ENCODE results near the gene ASB7.
"Not testable (repeated sequence)": the region's sequence is repeated elsewhere in the genome, so short reads cannot be mapped to it uniquely, and the experiment has no call there.

The ASB7 gene

DNA sequence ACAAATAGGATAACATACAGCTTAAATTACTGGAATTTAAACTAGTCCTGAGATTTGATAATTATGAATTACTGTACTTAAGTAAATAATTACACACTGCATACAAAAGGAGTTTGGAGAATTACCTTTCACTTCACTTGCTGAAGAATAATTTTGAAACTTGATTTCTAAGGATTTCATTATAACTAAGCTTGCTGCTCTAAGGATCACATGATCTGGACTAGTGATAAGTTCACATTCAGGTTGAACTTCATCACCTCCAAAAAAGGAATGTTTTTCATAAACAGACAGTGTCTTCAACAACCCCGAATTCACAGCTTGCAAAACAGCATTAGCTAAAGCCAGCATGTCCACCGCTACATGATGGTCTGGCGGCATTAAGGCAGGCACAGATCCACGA lies 28.9 kb upstream of the ASB7 start:
- Histone ChIP-seq H3K36me3 (ENCODE audit: insufficient read depth, low read length) (peaks cover 34% of the 10 kb centered on the region), H3K9me3 (ENCODE audit: low read length) (no peaks in the 10 kb centered on the region), H3K27me3 (ENCODE audit: insufficient read depth, low read length) (no peaks in the 10 kb centered on the region), H3K4me1 (ENCODE audit: insufficient read depth, low read length) (no peaks in the 10 kb centered on the region), H2AFZ (ENCODE audit: low read depth, low read length) (no peak overlapping the region), H3K4me3 (ENCODE audit: low read length) (no peak overlapping the region)

- H2AFZ ChIP-seq (ENCODE audit: low read depth, low read length), result no peak overlapping the region
- H3K36me3 ChIP-seq (ENCODE audit: insufficient read depth, low read length), result no peaks in the 10 kb centered on the region
- no peaks in the 10 kb centered on the region for H3K4me1 ChIP-seq (ENCODE audit: insufficient read depth, low read length)
- H3K27me3 ChIP-seq (ENCODE audit: insufficient read depth, low read length), result no peaks in the 10 kb centered on the region
- H3K9me3 ChIP-seq (ENCODE audit: low read length), result peaks cover 2% of the 10 kb centered on the region
- H3K4me3 ChIP-seq (ENCODE audit: low read length), result no peak overlapping the region
These were observed 22.0 kb upstream of the ASB7 start for GRCh38 chr15:100580414-100580813.

GRCh38 chr15:100588638-100589242 lies 13.6 kb upstream of the ASB7 start:
- Histone ChIP-seq H3K36me3 (ENCODE audit: insufficient read depth, low read length) (no peaks in the 10 kb centered on the region), H2AFZ (ENCODE audit: low read depth, low read length) (no peak overlapping the region), H3K4me1 (ENCODE audit: insufficient read depth, low read length) (no peaks in the 10 kb centered on the region), H3K4me3 (ENCODE audit: low read length) (no peak overlapping the region), H3K9me3 (ENCODE audit: low read length) (peaks cover 11% of the 10 kb centered on the region), H3K27me3 (ENCODE audit: insufficient read depth, low read length) (no peaks in the 10 kb centered on the region)

GRCh38 chr15:100591163-100591562 lies 11.2 kb upstream of the ASB7 start:
- H2AFZ ChIP-seq (ENCODE audit: low read depth, low read length); H3K9me3 ChIP-seq (ENCODE audit: low read length); H3K27me3 ChIP-seq (ENCODE audit: insufficient read depth, low read length); H3K36me3 ChIP-seq (ENCODE audit: insufficient read depth, low read length); H3K4me3 ChIP-seq (ENCODE audit: low read length); H3K4me1 ChIP-seq (ENCODE audit: insufficient read depth, low read length): not testable (repeated sequence)

GRCh38 chr15:100591835-100592234 lies 10.6 kb upstream of the ASB7 start:
- no peaks in the 10 kb centered on the region for H3K27me3 ChIP-seq (ENCODE audit: insufficient read depth, low read length)
- H3K9me3 ChIP-seq (ENCODE audit: low read length), result peaks cover 9% of the 10 kb centered on the region
- H2AFZ ChIP-seq (ENCODE audit: low read depth, low read length), result no peak overlapping the region
- H3K36me3 ChIP-seq (ENCODE audit: insufficient read depth, low read length), result no peaks in the 10 kb centered on the region
- no peak overlapping the region for H3K4me3 ChIP-seq (ENCODE audit: low read length)
- H3K4me1 ChIP-seq (ENCODE audit: insufficient read depth, low read length), result peaks cover 6% of the 10 kb centered on the region

DNA sequence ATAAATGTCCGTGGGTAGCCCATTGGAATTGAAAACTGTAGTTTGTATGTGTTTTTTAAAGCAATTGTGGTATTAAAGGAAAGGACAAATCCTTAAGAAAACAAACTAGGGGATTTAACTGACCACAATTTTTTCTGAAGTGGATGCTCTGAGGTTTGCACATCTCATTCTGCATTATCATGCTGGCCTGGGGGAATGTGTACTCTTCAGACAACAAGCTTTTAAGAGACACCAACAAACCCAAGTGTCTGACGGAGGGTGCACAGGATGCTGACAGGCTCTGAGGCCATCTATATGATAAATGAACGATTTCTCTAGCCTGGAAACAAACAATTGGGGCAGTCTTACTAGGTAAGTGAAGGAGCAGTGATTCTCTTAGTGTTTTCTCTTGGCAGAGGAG lies 9.5 kb upstream of the ASB7 start:
- H3K27me3 ChIP-seq (ENCODE audit: insufficient read depth, low read length), result no peaks in the 10 kb centered on the region
- H3K4me3 ChIP-seq (ENCODE audit: low read length), result no peak overlapping the region
- no peak overlapping the region for H2AFZ ChIP-seq (ENCODE audit: low read depth, low read length)
- no peaks in the 10 kb centered on the region for H3K36me3 ChIP-seq (ENCODE audit: insufficient read depth, low read length)
- H3K9me3 ChIP-seq (ENCODE audit: low read length), result peaks cover 2% of the 10 kb centered on the region
- peaks cover 17% of the 10 kb centered on the region for H3K4me1 ChIP-seq (ENCODE audit: insufficient read depth, low read length)

GRCh38 chr15:100593431-100593830 lies 9.0 kb upstream of the ASB7 start:
- Histone ChIP-seq H3K9me3 (ENCODE audit: low read length) (no peaks in the 10 kb centered on the region), H3K27me3 (ENCODE audit: insufficient read depth, low read length) (no peaks in the 10 kb centered on the region), H3K4me3 (ENCODE audit: low read length) (no peak overlapping the region)

GRCh38 chr15:100595964-100596363 lies 6.4 kb upstream of the ASB7 start:
- H3K4me1 ChIP-seq (ENCODE audit: insufficient read depth, low read length), result peaks cover 24% of the 10 kb centered on the region
- H2AFZ ChIP-seq (ENCODE audit: low read depth, low read length), result no peak overlapping the region
- H3K4me3 ChIP-seq (ENCODE audit: low read length), result no peak overlapping the region
- no peaks in the 10 kb centered on the region for H3K9me3 ChIP-seq (ENCODE audit: low read length)
- H3K36me3 ChIP-seq (ENCODE audit: insufficient read depth, low read length), result no peaks in the 10 kb centered on the region
- H3K27me3 ChIP-seq (ENCODE audit: insufficient read depth, low read length), result no peaks in the 10 kb centered on the region

More at GRCh38 chr15:100593431-100593830, 9.0 kb upstream of the ASB7 start:
- Histone ChIP-seq H2AFZ (ENCODE audit: low read depth, low read length) (no peak overlapping the region), H3K36me3 (ENCODE audit: insufficient read depth, low read length) (no peaks in the 10 kb centered on the region), H3K4me1 (ENCODE audit: insufficient read depth, low read length) (peaks cover 17% of the 10 kb centered on the region)

DNA sequence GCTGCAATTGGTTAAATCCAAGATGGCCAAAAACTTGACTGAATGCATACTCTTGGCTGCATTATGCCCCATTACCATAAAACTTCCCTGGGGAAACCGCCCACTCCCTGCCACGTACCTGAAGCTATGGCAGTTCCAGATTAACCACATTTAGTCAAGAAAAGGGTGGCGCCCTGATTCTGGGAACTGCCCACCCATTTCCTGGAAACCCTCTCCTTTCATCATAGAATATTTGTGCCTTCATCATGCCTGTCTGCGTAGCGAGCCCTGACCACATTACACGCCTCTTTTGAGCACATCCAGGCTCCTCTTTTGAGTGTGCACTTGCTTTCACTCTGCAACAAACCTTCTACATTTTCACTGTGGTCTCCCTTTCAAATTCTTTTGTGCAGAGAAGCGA lies 5.6 kb upstream of the ASB7 start:
- Histone ChIP-seq H3K36me3 (ENCODE audit: insufficient read depth, low read length) (no peaks in the 10 kb centered on the region), H3K27me3 (ENCODE audit: insufficient read depth, low read length) (no peaks in the 10 kb centered on the region), H3K4me1 (ENCODE audit: insufficient read depth, low read length) (peaks cover 30% of the 10 kb centered on the region), H3K4me3 (ENCODE audit: low read length) (no peak overlapping the region), H3K9me3 (ENCODE audit: low read length) (no peaks in the 10 kb centered on the region), H2AFZ (ENCODE audit: low read depth, low read length) (no peak overlapping the region)

DNA sequence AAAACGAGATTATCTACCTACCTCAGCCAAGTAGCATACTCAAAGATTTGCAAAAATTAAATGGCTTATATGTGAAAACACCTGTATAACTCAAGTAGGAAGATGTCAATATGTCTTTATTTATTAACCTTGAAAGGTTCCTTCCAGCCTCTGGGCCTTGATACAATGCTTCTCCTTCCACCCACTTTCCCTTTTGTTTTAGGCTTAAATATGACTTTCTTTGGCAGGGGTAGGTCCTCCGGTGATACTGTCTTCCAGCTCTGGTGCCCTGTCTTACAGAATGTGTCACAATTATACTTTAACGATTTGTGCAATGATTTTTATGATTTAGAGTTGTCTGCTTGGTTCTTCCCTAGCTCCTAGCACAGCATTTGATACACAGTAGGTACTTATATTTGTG lies 4.5 kb upstream of the ASB7 start:
- Histone ChIP-seq H3K4me3 (ENCODE audit: low read length) (no peak overlapping the region), H3K36me3 (ENCODE audit: insufficient read depth, low read length) (no peaks in the 10 kb centered on the region), H3K27me3 (ENCODE audit: insufficient read depth, low read length) (no peaks in the 10 kb centered on the region), H3K4me1 (ENCODE audit: insufficient read depth, low read length) (peaks cover 31% of the 10 kb centered on the region), H3K9me3 (ENCODE audit: low read length) (no peaks in the 10 kb centered on the region), H2AFZ (ENCODE audit: low read depth, low read length) (no peak overlapping the region)

GRCh38 chr15:100598655-100599054 lies 3.7 kb upstream of the ASB7 start:
- Histone ChIP-seq H3K9me3 (ENCODE audit: low read length) (no peaks in the 10 kb centered on the region), H3K4me1 (ENCODE audit: insufficient read depth, low read length) (peaks cover 39% of the 10 kb centered on the region), H2AFZ (ENCODE audit: low read depth, low read length) (no peak overlapping the region)

DNA sequence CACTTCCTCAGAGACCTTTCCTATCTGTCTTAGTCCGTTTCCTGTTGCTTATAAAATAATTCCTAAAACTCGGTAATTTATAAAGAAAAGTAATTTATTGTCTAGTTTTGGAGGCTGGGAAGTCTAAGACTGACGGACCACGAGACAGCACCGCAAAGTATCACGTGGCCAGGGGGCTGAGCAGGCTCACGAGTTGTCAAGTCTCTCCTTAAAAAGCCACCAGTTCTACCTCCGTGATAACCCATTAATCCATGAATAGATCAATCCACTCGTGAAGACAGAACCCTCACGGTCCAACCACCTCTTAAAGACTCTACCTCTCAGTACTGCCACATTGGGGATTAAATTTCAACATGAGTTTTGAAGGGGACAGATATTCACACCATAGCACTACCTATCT lies 1.2 kb upstream of the ASB7 start:
- H3K36me3 ChIP-seq (ENCODE audit: insufficient read depth, low read length), result peaks cover 9% of the 10 kb centered on the region
- H2AFZ ChIP-seq (ENCODE audit: low read depth, low read length), result peak overlapping the region; percentile 78
- H3K27me3 ChIP-seq (ENCODE audit: insufficient read depth, low read length), result no peaks in the 10 kb centered on the region
- H3K4me1 ChIP-seq (ENCODE audit: insufficient read depth, low read length), result peaks cover 41% of the 10 kb centered on the region
- H3K4me3 ChIP-seq (ENCODE audit: low read length), result peak overlapping the region; percentile 96
- H3K9me3 ChIP-seq (ENCODE audit: low read length), result no peaks in the 10 kb centered on the region

More at GRCh38 chr15:100598655-100599054, 3.7 kb upstream of the ASB7 start:
- H3K36me3 ChIP-seq (ENCODE audit: insufficient read depth, low read length), result no peaks in the 10 kb centered on the region
- no peak overlapping the region for H3K4me3 ChIP-seq (ENCODE audit: low read length)
- no peaks in the 10 kb centered on the region for H3K27me3 ChIP-seq (ENCODE audit: insufficient read depth, low read length)

- H3K27me3 ChIP-seq (ENCODE audit: insufficient read depth, low read length), result no peaks in the 10 kb centered on the region
- peaks cover 12% of the 10 kb centered on the region for H3K36me3 ChIP-seq (ENCODE audit: insufficient read depth, low read length)
- peak overlapping the region; percentile 96 for H3K4me3 ChIP-seq (ENCODE audit: low read length)
- peaks cover 40% of the 10 kb centered on the region for H3K4me1 ChIP-seq (ENCODE audit: insufficient read depth, low read length)
- no peaks in the 10 kb centered on the region for H3K9me3 ChIP-seq (ENCODE audit: low read length)
- peak overlapping the region; percentile 78 for H2AFZ ChIP-seq (ENCODE audit: low read depth, low read length)
These were observed 749 bp upstream of the ASB7 start for GRCh38 chr15:100601617-100602063.

GRCh38 chr15:100602823-100603393 lies 519 bp downstream of the ASB7 start:
- Histone ChIP-seq H3K9me3 (ENCODE audit: low read length) (no peaks in the 10 kb centered on the region), H3K4me1 (ENCODE audit: insufficient read depth, low read length) (peaks cover 28% of the 10 kb centered on the region), H2AFZ (ENCODE audit: low read depth, low read length) (peak overlapping the region; percentile 72), H3K27me3 (ENCODE audit: insufficient read depth, low read length) (no peaks in the 10 kb centered on the region), H3K4me3 (ENCODE audit: low read length) (peak overlapping the region; percentile 99), H3K36me3 (ENCODE audit: insufficient read depth, low read length) (peaks cover 12% of the 10 kb centered on the region)
